ENCODE measurements around the gene CST3. TPM values are rescaled to one million over a fixed set of nuclear protein-coding genes. Genes with fewer than 3 reads are reported as not detected.
A peak's percentile ranks its signal among the peaks of the same experiment; 100 is the strongest.

CST3 gene
- total and polyA plus RNA-seq, 5 experiments from 2014 or later = 0.65 to 10.7 (median 5.3) TPM

GRCh38 chr20:23595941-23596340, 41.8 kb downstream of the CST3 start:
- no peak overlapping the region for H3K27ac Mint-ChIP-seq
- H3K9me3 Mint-ChIP-seq = peaks cover 0 to 3% (median 0%) of the 10 kb centered on the region in 9 donors
- no peak for DNase-seq
- POLR2A ChIA-PET = no interaction called here
- no peaks in the 10 kb centered on the region for H3K4me1 Mint-ChIP-seq
- no peaks in the 10 kb centered on the region for H3K27me3 Mint-ChIP-seq
- no peaks in the 10 kb centered on the region for H3K36me3 Mint-ChIP-seq
- no peak overlapping the region for H3K4me3 Mint-ChIP-seq
- ATAC-seq = no peak

GRCh38 chr20:23588434-23589403, 49.0 kb downstream of the CST3 start:
- Mint-ChIP-seq H3K4me3 (peak overlapping the region in 5 of 10 donors; percentile 22 to 75 (median 33)), H3K9me3 (peaks cover 0 to 6% (median 0%) of the 10 kb centered on the region in 9 donors), H3K36me3 (no peaks in the 10 kb centered on the region), H3K4me1 (peaks cover 0 to 8% (median under 1%) of the 10 kb centered on the region in 4 donors), H3K27ac (peak overlapping the region in 4 of 10 donors; percentile 13 to 92 (median 41)), H3K27me3 (peaks cover 8 to 39% (median 21%) of the 10 kb centered on the region in 5 donors)
- no peak for DNase-seq
- no peak for ATAC-seq
- POLR2A ChIA-PET = no interaction called here

- Mint-ChIP-seq H3K4me3 (no peak overlapping the region), H3K36me3 (no peaks in the 10 kb centered on the region), H3K9me3 (peaks cover 0 to 6% (median 0%) of the 10 kb centered on the region in 9 donors), H3K27me3 (peaks cover 10 to 45% (median 25%) of the 10 kb centered on the region in 5 donors), H3K4me1 (peaks cover 0 to 8% (median 1%) of the 10 kb centered on the region in 4 donors), H3K27ac (peak overlapping the region in 1 of 10 donors; percentile 89)
- no peak for ATAC-seq
- POLR2A ChIA-PET = no interaction called here
- no peak for DNase-seq
Observed at GRCh38 chr20:23587631-23588030, 50.1 kb downstream of the CST3 start.

- POLR2A ChIA-PET = no interaction called here
- Mint-ChIP-seq H3K9me3 (peaks cover 0 to 6% (median 0%) of the 10 kb centered on the region in 9 donors), H3K27ac (peak overlapping the region in 1 of 10 donors; percentile 21), H3K27me3 (peaks cover 10 to 52% (median 29%) of the 10 kb centered on the region in 5 donors), H3K36me3 (no peaks in the 10 kb centered on the region), H3K4me1 (peaks cover 0 to 8% (median 1%) of the 10 kb centered on the region in 4 donors), H3K4me3 (no peak overlapping the region)
- DNase-seq (no peak), ATAC-seq (no peak)
Observed at GRCh38 chr20:23586735-23587525, 50.8 kb downstream of the CST3 start.

GRCh38 chr20:23585808-23586734, 51.7 kb downstream of the CST3 start:
- no peak overlapping the region for H3K4me3 Mint-ChIP-seq
- H3K27me3 Mint-ChIP-seq = peaks cover 13 to 61% (median 35%) of the 10 kb centered on the region in 5 donors
- no peak for DNase-seq
- ATAC-seq = no peak
- POLR2A ChIA-PET = no interaction called here
- H3K9me3 Mint-ChIP-seq = peaks cover 0 to 9% (median 2%) of the 10 kb centered on the region in 9 donors
- peaks cover 0 to 8% (median 1%) of the 10 kb centered on the region in 4 donors for H3K4me1 Mint-ChIP-seq
- H3K36me3 Mint-ChIP-seq = peaks cover 0 to 4% (median 0%) of the 10 kb centered on the region in 3 donors
- H3K27ac Mint-ChIP-seq = no peak overlapping the region

- no peak overlapping the region for H3K27ac Mint-ChIP-seq
- H3K4me1 Mint-ChIP-seq = peaks cover 0 to 8% (median 1%) of the 10 kb centered on the region in 4 donors
- peaks cover 0 to 5% (median 2%) of the 10 kb centered on the region in 3 donors for H3K36me3 Mint-ChIP-seq
- POLR2A ChIA-PET = no interaction called here
- H3K4me3 Mint-ChIP-seq = no peak overlapping the region
- ATAC-seq (no peak), DNase-seq (no peak)
- H3K27me3 Mint-ChIP-seq = peaks cover 19 to 67% (median 36%) of the 10 kb centered on the region in 5 donors
- peaks cover 0 to 13% (median 5%) of the 10 kb centered on the region in 9 donors for H3K9me3 Mint-ChIP-seq
Observed at GRCh38 chr20:23585449-23585807, 52.3 kb downstream of the CST3 start.

GRCh38 chr20:23584434-23585199, 53.1 kb downstream of the CST3 start:
- H3K27ac Mint-ChIP-seq = peak overlapping the region in 1 of 10 donors; percentile 23
- H3K36me3 Mint-ChIP-seq = peaks cover 0 to 5% (median 4%) of the 10 kb centered on the region in 3 donors
- peaks cover 20 to 69% (median 36%) of the 10 kb centered on the region in 5 donors for H3K27me3 Mint-ChIP-seq
- H3K4me1 Mint-ChIP-seq = peaks cover 0 to 8% (median 1%) of the 10 kb centered on the region in 4 donors
- H3K4me3 Mint-ChIP-seq = no peak overlapping the region
- H3K9me3 Mint-ChIP-seq = peaks cover 0 to 21% (median 6%) of the 10 kb centered on the region in 9 donors
- no peak for ATAC-seq
- no peak for DNase-seq
- POLR2A ChIA-PET = no interaction called here

Other genes starting within 250 kb of the CST3 start
- gene NAPB, start 216.5 kb downstream of the CST3 start, total RNA-seq = 10 to 100 TPM; 14.6 to 15.9 TPM
- gene NAPB, start 216.5 kb downstream of the CST3 start, polyA plus RNA-seq = 1 to 10 TPM; 3.4 to 7.2 (median 5.8) TPM
- not detected for gene CSTL1, start 198.3 kb downstream of the CST3 start, total RNA-seq
- not detected for gene CSTL1, start 198.3 kb downstream of the CST3 start, polyA plus RNA-seq
- not detected for gene CST11, start 185.1 kb downstream of the CST3 start, total RNA-seq
- not detected for gene CST11, start 185.1 kb downstream of the CST3 start, polyA plus RNA-seq
- gene CST8, start 146.8 kb downstream of the CST3 start, total RNA-seq = not detected
- gene CST8, start 146.8 kb downstream of the CST3 start, polyA plus RNA-seq = not detected
- not detected for gene CST9L, start 69.5 kb downstream of the CST3 start, total RNA-seq
- not detected for gene CST9L, start 69.5 kb downstream of the CST3 start, polyA plus RNA-seq
- not detected for gene CST9, start 32.0 kb downstream of the CST3 start, total RNA-seq
- gene CST9, start 32.0 kb downstream of the CST3 start, polyA plus RNA-seq = not detected
- gene CST4, start 51.1 kb upstream of the CST3 start, total RNA-seq = not detected
- not detected for gene CST4, start 51.1 kb upstream of the CST3 start, polyA plus RNA-seq
- not detected for gene CST1, start 113.0 kb upstream of the CST3 start, total RNA-seq
- gene CST1, start 113.0 kb upstream of the CST3 start, polyA plus RNA-seq = not detected
- not detected for gene CST2, start 188.8 kb upstream of the CST3 start, total RNA-seq
- gene CST2, start 188.8 kb upstream of the CST3 start, polyA plus RNA-seq = not detected
- gene CST5, start 241.8 kb upstream of the CST3 start, total RNA-seq = not detected
- not detected for gene CST5, start 241.8 kb upstream of the CST3 start, polyA plus RNA-seq

All from naive thymus-derived CD8-positive, alpha-beta T cell (primary cell).